Measurements from ENCODE around the gene TM9SF3. TPM values are rescaled to one million over a fixed set of nuclear protein-coding genes. Genes with fewer than 3 reads are reported as not detected.

The TM9SF3 gene
- total and polyA plus RNA-seq, 2 of the 4 experiments (the other 2 are of a cell fraction) = 33.7 to 61.8 TPM

DNA sequence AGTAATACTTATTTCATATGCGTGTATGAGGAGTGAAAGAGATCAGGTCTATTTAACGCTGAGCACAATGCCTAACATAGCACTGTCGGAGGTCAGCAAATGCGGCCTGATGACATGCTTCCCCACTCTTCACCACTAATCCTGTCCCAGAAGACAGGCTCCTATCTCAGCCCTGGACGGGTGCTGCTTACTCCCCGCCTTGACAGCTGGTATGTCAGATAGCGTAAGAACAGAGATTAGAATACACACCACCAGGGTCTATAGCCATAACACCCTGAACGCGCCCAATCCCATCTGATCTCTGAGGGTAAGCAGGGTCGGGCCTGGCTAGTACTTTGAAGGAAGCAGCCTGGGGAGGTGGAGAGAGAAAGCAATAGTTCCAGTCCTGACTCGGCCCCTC lies 32.3 kb upstream of the TM9SF3 start:
- H3K9me3 ChIP-seq (ENCODE audit: control insufficient read depth, insufficient read depth, low read length) = no peaks in the 10 kb centered on the region
- H2BK5ac ChIP-seq (ENCODE audit: low read depth, low read length, poor library complexity, severe bottlenecking) = no peak overlapping the region
- H3K27ac ChIP-seq (ENCODE audit: insufficient read depth, low read length) = no peak overlapping the region
- no peak overlapping the region for H2AK5ac ChIP-seq (ENCODE audit: low read depth, low read length)
- no peak overlapping the region for H2AFZ ChIP-seq (replicated peaks; ENCODE audit: low read length, poor library complexity)
- no peak overlapping the region for H3K4me2 ChIP-seq (ENCODE audit: low read depth, low read length)
- no peak overlapping the region for H3K4me3 ChIP-seq (ENCODE audit: insufficient read depth, low read depth, low read length)
- H3K9ac ChIP-seq (ENCODE audit: low read depth, low read length) = no peak overlapping the region
- H3K36me3 ChIP-seq (ENCODE audit: control insufficient read depth, insufficient read depth, low read length) = no peaks in the 10 kb centered on the region
- no peaks in the 10 kb centered on the region for H3K4me1 ChIP-seq (ENCODE audit: control insufficient read depth, insufficient read depth, low read length)
- no peak overlapping the region for H2BK120ac ChIP-seq (ENCODE audit: low read depth, low read length)
- no peak overlapping the region for H4K91ac ChIP-seq (ENCODE audit: insufficient read depth, low read depth, low read length)
- in situ Hi-C loops (cut with MboI; ENCODE audit: low sequenced_read_pairs) (no loop called here), intact Hi-C loops (cut with micrococcal nuclease) (no loop called here), dilution Hi-C loops (cut with HindIII; ENCODE audit: low sequenced_read_pairs, unreplicated experiment) (no loop called here)
- TF ChIP-seq RFX5 (IDR thresholded peaks at IDR 0.05; ENCODE audit: low read depth, low read length) (no peak), MAZ (IDR thresholded peaks at IDR 0.05; ENCODE audit: borderline replicate concordance, low read depth, low read length) (no peak), NFE2L2 (IDR thresholded peaks at IDR 0.05; ENCODE audit: low read depth, low read length) (no peak), FOS (IDR thresholded peaks at IDR 0.05; ENCODE audit: low read depth, low read length) (no peak), BHLHE40 (IDR thresholded peaks at IDR 0.05; ENCODE audit: low read depth, low read length) (no peak), SMC3 (IDR thresholded peaks at IDR 0.05; ENCODE audit: low read depth, low read length) (no peak), MXI1 (IDR thresholded peaks at IDR 0.05; ENCODE audit: borderline replicate concordance, low read depth, low read length) (no peak), POLR2A (IDR thresholded peaks at IDR 0.05; ENCODE audit: low read depth, low read length) (no peak), CEBPB (IDR thresholded peaks at IDR 0.05; ENCODE audit: low read depth, low read length) (no peak), RCOR1 (IDR thresholded peaks at IDR 0.05; ENCODE audit: insufficient replicate concordance, low read length) (no peak), MAFK (IDR thresholded peaks at IDR 0.05; ENCODE audit: low read depth, low read length) (no peak), CHD1 (IDR thresholded peaks at IDR 0.05; ENCODE audit: low read depth, low read length) (no peak), RAD21 (IDR thresholded peaks at IDR 0.05; ENCODE audit: low read length) (no peak)
- TF ChIP-seq, protein P1, sequence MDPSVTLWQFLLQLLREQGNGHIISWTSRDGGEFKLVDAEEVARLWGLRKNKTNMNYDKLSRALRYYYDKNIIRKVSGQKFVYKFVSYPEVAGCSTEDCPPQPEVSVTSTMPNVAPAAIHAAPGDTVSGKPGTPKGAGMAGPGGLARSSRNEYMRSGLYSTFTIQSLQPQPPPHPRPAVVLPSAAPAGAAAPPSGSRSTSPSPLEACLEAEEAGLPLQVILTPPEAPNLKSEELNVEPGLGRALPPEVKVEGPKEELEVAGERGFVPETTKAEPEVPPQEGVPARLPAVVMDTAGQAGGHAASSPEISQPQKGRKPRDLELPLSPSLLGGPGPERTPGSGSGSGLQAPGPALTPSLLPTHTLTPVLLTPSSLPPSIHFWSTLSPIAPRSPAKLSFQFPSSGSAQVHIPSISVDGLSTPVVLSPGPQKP (IDR thresholded peaks at IDR 0.05; ENCODE audit: borderline replicate concordance, low read depth, low read length) = no peak
- TF ChIP-seq, protein P2, sequence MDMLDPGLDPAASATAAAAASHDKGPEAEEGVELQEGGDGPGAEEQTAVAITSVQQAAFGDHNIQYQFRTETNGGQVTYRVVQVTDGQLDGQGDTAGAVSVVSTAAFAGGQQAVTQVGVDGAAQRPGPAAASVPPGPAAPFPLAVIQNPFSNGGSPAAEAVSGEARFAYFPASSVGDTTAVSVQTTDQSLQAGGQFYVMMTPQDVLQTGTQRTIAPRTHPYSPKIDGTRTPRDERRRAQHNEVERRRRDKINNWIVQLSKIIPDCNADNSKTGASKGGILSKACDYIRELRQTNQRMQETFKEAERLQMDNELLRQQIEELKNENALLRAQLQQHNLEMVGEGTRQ (IDR thresholded peaks at IDR 0.05; ENCODE audit: low read depth, low read length) = no peak
- TF ChIP-seq, protein P3, sequence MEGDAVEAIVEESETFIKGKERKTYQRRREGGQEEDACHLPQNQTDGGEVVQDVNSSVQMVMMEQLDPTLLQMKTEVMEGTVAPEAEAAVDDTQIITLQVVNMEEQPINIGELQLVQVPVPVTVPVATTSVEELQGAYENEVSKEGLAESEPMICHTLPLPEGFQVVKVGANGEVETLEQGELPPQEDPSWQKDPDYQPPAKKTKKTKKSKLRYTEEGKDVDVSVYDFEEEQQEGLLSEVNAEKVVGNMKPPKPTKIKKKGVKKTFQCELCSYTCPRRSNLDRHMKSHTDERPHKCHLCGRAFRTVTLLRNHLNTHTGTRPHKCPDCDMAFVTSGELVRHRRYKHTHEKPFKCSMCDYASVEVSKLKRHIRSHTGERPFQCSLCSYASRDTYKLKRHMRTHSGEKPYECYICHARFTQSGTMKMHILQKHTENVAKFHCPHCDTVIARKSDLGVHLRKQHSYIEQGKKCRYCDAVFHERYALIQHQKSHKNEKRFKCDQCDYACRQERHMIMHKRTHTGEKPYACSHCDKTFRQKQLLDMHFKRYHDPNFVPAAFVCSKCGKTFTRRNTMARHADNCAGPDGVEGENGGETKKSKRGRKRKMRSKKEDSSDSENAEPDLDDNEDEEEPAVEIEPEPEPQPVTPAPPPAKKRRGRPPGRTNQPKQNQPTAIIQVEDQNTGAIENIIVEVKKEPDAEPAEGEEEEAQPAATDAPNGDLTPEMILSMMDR (conservative IDR thresholded peaks at IDR 0.05; ENCODE audit: low read depth, low read length) = no peak
- H3K56ac ChIP-seq (ENCODE audit: extremely low read depth, insufficient read depth, low read length) = no peak overlapping the region
- DNase-seq = no peak
- 60% methylated on average over 1 of the region's 11 CpGs; no CpG with 5 or more reads in 1 of the 2 experiments for WGBS, 2 experiments (ENCODE audit: extremely low coverage in 2 of 2, insufficient read length in 1 of 2)
- no peak overlapping the region for H3K23ac ChIP-seq (ENCODE audit: low read depth, low read length)
- H3K18ac ChIP-seq (ENCODE audit: low read depth, low read length) = no peak overlapping the region
- H4K5ac ChIP-seq (ENCODE audit: low read depth, low read length) = no peak overlapping the region
- POLR2A ChIA-PET (ENCODE audit: unreplicated experiment) = no interaction called here
- H4K20me1 ChIP-seq (ENCODE audit: insufficient read depth, low read length) = no peaks in the 10 kb centered on the region
- ATAC-seq (ENCODE audit: low read depth) = no peak
- no peaks in the 10 kb centered on the region for H3K79me1 ChIP-seq (ENCODE audit: low read depth in 1 of 2, low read length in 2 of 2)
- H2BK15ac ChIP-seq (ENCODE audit: low read depth, low read length) = no peak overlapping the region
- CTCF ChIA-PET = interaction anchor here (0.6 kb wide), 1 partner anchor 129 kb away, joined by 3 read pairs; no protein-coding TSS in a partner anchor
- H3K9me1 ChIP-seq (ENCODE audit: insufficient read depth, low read length) = no peaks in the 10 kb centered on the region
- H2BK20ac ChIP-seq (ENCODE audit: low read depth, low read length) = no peak overlapping the region
- H3K14ac ChIP-seq (replicated peaks; ENCODE audit: low read depth, low read length) = no peak overlapping the region
- H4K8ac ChIP-seq (ENCODE audit: low read depth in 2 of 2, low read length in 2 of 2) = no peak overlapping the region
- H3K4ac ChIP-seq (ENCODE audit: low read depth, low read length) = no peak overlapping the region
- no peak overlapping the region for H2AK9ac ChIP-seq (replicated peaks; ENCODE audit: low read depth, low read length, poor library complexity)
- BruUV-seq (replicated peaks) = no TSS peak
- H3K27me3 ChIP-seq (ENCODE audit: control insufficient read depth, insufficient read depth, low read length) = peaks cover 4% of the 10 kb centered on the region
